ENCODE data around the gene RRAS.

GRCh38 chr19:49601482-49602038 is 38.4 kb downstream of the RRAS start:
- no peak for TF ChIP-seq CTCF (IDR thresholded peaks at IDR 0.05)
- no peak for TF ChIP-seq ZFX (IDR thresholded peaks at IDR 0.05; ENCODE audit: borderline replicate concordance)

All from 22Rv1 (cell line).